GM23338 (cell line): ENCODE results near the gene PHLDB1. TPM values are rescaled to one million over a fixed set of nuclear protein-coding genes. Genes with fewer than 3 reads are reported as not detected.

Source experiments
- ATAC-seq: fragments of 200-7000 bp; cut with Tn5 transposase; 3 replicates; pipeline ENCODE4 v1.9.1; 2020
- DNase-seq: peaks from one replicate; pipeline ENCODE4 v3.0.0-alpha.2; 2015; ENCODE audit warnings: low spot score
- H2AFZ ChIP-seq: fragments of 200-600 bp; sonication (generic); 2 replicates; pipeline ENCODE4 v1.8.0; 2016; ENCODE audit warnings: antibody characterized with exemption, mild to moderate bottlenecking, moderate library complexity
- H3F3A ChIP-seq: fragments of 200-600 bp; sonication (generic); replicated peaks from 2 replicates; pipeline ENCODE4 v1.8.0; 2017; ENCODE audit warnings: antibody characterized with exemption, mixed run types, low read depth
- H3K27ac ChIP-seq: fragments of 200-600 bp; sonication (generic); 2 replicates; pipeline ENCODE4 v1.6.1; 2016; ENCODE audit warnings: low read depth
- H3K27me3 ChIP-seq: fragments of 200-600 bp; sonication (generic); 2 replicates; pipeline ENCODE4 v1.8.0; 2016; ENCODE audit warnings: mild to moderate bottlenecking, mixed run types, moderate library complexity; ENCODE audit not compliant: insufficient read depth
- H3K36me3 ChIP-seq: fragments of 200-600 bp; sonication (generic); 2 replicates; pipeline ENCODE4 v1.8.0; 2016; ENCODE audit warnings: mild to moderate bottlenecking; ENCODE audit not compliant: insufficient read depth
- H3K4me1 ChIP-seq: fragments of 200-600 bp; sonication (generic); 2 replicates; pipeline ENCODE4 v1.8.0; 2016; ENCODE audit warnings: mild to moderate bottlenecking, moderate library complexity; ENCODE audit not compliant: insufficient read depth
- H3K4me2 ChIP-seq: fragments of 200-600 bp; sonication (generic); 2 replicates; pipeline ENCODE4 v1.7.1; 2017; ENCODE audit warnings: mixed run types
- H3K4me3 ChIP-seq: fragments of 200-600 bp; sonication (generic); 2 replicates; pipeline ENCODE4 v1.6.1; 2016; ENCODE audit warnings: mixed run types
- H3K79me2 ChIP-seq: fragments of 200-600 bp; sonication (generic); replicated peaks from 2 replicates; pipeline ENCODE4 v1.8.0; 2017; ENCODE audit warnings: mild to moderate bottlenecking; ENCODE audit not compliant: insufficient read depth
- H3K9me2 ChIP-seq: fragments of 200-600 bp; sonication (generic); 2 replicates; pipeline ENCODE4 v1.8.0; 2017; ENCODE audit not compliant: insufficient read depth
- H4K20me1 ChIP-seq: fragments of 200-600 bp; sonication (generic); replicated peaks from 2 replicates; pipeline ENCODE4 v1.8.0; 2017; ENCODE audit warnings: mild to moderate bottlenecking; ENCODE audit not compliant: insufficient read depth
- H3K27ac Mint-ChIP-seq: 2 replicates; pipeline ENCODE4 v1.8.0; 2020; ENCODE audit warnings: inconsistent platforms, mild to moderate bottlenecking, moderate library complexity, mixed read lengths
- H3K27me3 Mint-ChIP-seq: 3 replicates; pipeline ENCODE4 v1.8.0; 2022; ENCODE audit warnings: low read depth, mild to moderate bottlenecking, moderate library complexity, mixed read lengths, inconsistent platforms; ENCODE audit not compliant: insufficient read depth, poor library complexity
- H3K36me3 Mint-ChIP-seq: 3 replicates; pipeline ENCODE4 v1.8.0; 2021; ENCODE audit warnings: low read depth, mild to moderate bottlenecking, inconsistent platforms, moderate library complexity, mixed read lengths
- H3K4me1 Mint-ChIP-seq: 3 replicates; pipeline ENCODE4 v1.8.0; 2020; ENCODE audit warnings: mild to moderate bottlenecking, inconsistent platforms, mixed read lengths
- H3K4me3 Mint-ChIP-seq: 3 replicates; pipeline ENCODE4 v1.8.0; 2021; ENCODE audit warnings: moderate library complexity, mild to moderate bottlenecking, inconsistent platforms, mixed read lengths
- H3K9me3 Mint-ChIP-seq: 3 replicates; pipeline ENCODE4 v1.8.0; 2020; ENCODE audit warnings: moderate library complexity, mild to moderate bottlenecking, inconsistent platforms, mixed read lengths
- CTCF ChIP-seq, 2 experiments: fragments of 200-600 bp in 1 of 2; sonication (generic) in 1 of 2; conservative IDR thresholded peaks; 2 replicates each; pipeline versions ENCODE4 v1.5.1 to v1.6.1; 2016 to 2017; ENCODE audit warnings: antibody characterized with exemption in 2 of 2, low read depth in 2 of 2, mild to moderate bottlenecking in 2 of 2, moderate library complexity in 1 of 2
- EZH2 ChIP-seq: fragments of 200-600 bp; sonication (generic); IDR thresholded peaks from one replicate; pipeline ENCODE4 v1.8.0; 2017; ENCODE audit warnings: antibody characterized with exemption, mild to moderate bottlenecking, low read depth; ENCODE audit not compliant: unreplicated experiment
- EZH2phosphoT487 ChIP-seq: fragments of 200-600 bp; sonication (generic); IDR thresholded peaks from one replicate; pipeline ENCODE4 v1.8.1; 2018; ENCODE audit warnings: antibody characterized with exemption; ENCODE audit not compliant: unreplicated experiment
- NANOG ChIP-seq: IDR thresholded peaks from 2 replicates; pipeline ENCODE4 v1.6.1; 2016; ENCODE audit warnings: antibody characterized with exemption, borderline replicate concordance
- POLR2AphosphoS5 ChIP-seq: IDR thresholded peaks from 2 replicates; pipeline ENCODE4 v1.6.1; 2016; ENCODE audit warnings: antibody characterized with exemption, low read depth
- REST ChIP-seq: IDR thresholded peaks from one replicate; pipeline ENCODE4 v1.6.1; 2018; ENCODE audit warnings: antibody characterized with exemption; ENCODE audit not compliant: unreplicated experiment
- ZNF114 ChIP-seq: fragments of 250-450 bp; sonication (Bioruptor Pico); IDR thresholded peaks from 2 replicates; pipeline ENCODE4 v1.5.0; 2020; ENCODE audit warnings: mild to moderate bottlenecking, moderate library complexity
- ZNF331 ChIP-seq: fragments of 250-450 bp; sonication (Bioruptor Pico); IDR thresholded peaks from 2 replicates; pipeline ENCODE4 v1.5.0; 2020; ENCODE audit warnings: low read depth, mild to moderate bottlenecking, moderate library complexity
- polyA plus RNA-seq: library from polyadenylated mRNA; unstranded; fragments of >200 nt; fragmentation: Nextera tagmentation; extraction: Ambion mirVana; gene quantifications from 2 replicates; pipeline ENCODE4 v1.2.1, GENCODE V29; 2016
- total RNA-seq: library from RNA; depleted of rRNA; stranded (reverse); fragments of >200 nt; shearing (Covaris generic); gene quantifications from 2 replicates; pipeline ENCODE4 v1.2.3, GENCODE V29; 2014

The PHLDB1 gene
- total and polyA plus RNA-seq, 2 experiments from 2014 or later = 46.0 to 85.2 TPM

- TF ChIP-seq REST = no peak
- TF ChIP-seq ZNF114 (CRISPR knock-in tag) = no peak
These were observed 2.8 kb upstream of the PHLDB1 start (continued) for GRCh38 chr11:118604566-118604965.

GRCh38 chr11:118605116-118605867, 2.1 kb upstream of the PHLDB1 start:
- no peak overlapping the region for H2AFZ ChIP-seq
- H3K4me3 Mint-ChIP-seq = no peak overlapping the region
- TF ChIP-seq POLR2AphosphoS5 = peak; percentile 55
- TF ChIP-seq EZH2 = no peak
- TF ChIP-seq ZNF331 (CRISPR knock-in tag) = no peak
- peaks cover 18% of the 10 kb centered on the region for H3K36me3 Mint-ChIP-seq
- H3K9me2 ChIP-seq = no peaks in the 10 kb centered on the region
- H3K4me3 ChIP-seq = 0 out of 2 replicates have a peak overlapping the region, but pooled peaks have one; percentile 18
- no peak overlapping the region for H3K27ac ChIP-seq
- H3F3A ChIP-seq = peaks cover 26% of the 10 kb centered on the region
- DNase-seq = peak; percentile 67
- peaks cover 73% of the 10 kb centered on the region for H3K27me3 ChIP-seq
- peaks cover 19% of the 10 kb centered on the region for H4K20me1 ChIP-seq
- H3K4me1 ChIP-seq = peaks cover 18% of the 10 kb centered on the region
- H3K4me2 ChIP-seq = peak overlapping the region; percentile 49; the same call in 1 of the 2 replicates
- ATAC-seq = peak; percentile 1; the same call in 1 of the 3 replicates
- no peaks in the 10 kb centered on the region for H3K9me3 Mint-ChIP-seq
- H3K27me3 Mint-ChIP-seq = peaks cover 60% of the 10 kb centered on the region
- H3K36me3 ChIP-seq = peaks cover 13% of the 10 kb centered on the region
- peaks cover 32% of the 10 kb centered on the region for H3K4me1 Mint-ChIP-seq
- H3K79me2 ChIP-seq = no peaks in the 10 kb centered on the region
- no peak overlapping the region for H3K27ac Mint-ChIP-seq

GRCh38 chr11:118606157-118606843, 1.1 kb upstream of the PHLDB1 start:
- peak; percentile 46 for DNase-seq
- peaks cover 83% of the 10 kb centered on the region for H3K27me3 ChIP-seq
- Mint-ChIP-seq H3K4me1 (peaks cover 35% of the 10 kb centered on the region), H3K36me3 (peaks cover 15% of the 10 kb centered on the region), H3K4me3 (peak overlapping the region; percentile 12; the same call in 1 of the 3 replicates), H3K27me3 (peaks cover 67% of the 10 kb centered on the region), H3K9me3 (peaks cover 3% of the 10 kb centered on the region; the same call in 1 of the 3 replicates), H3K27ac (no peak overlapping the region)
- peaks cover 19% of the 10 kb centered on the region for H4K20me1 ChIP-seq
- H3F3A ChIP-seq = peaks cover 26% of the 10 kb centered on the region
- H3K4me3 ChIP-seq = peak overlapping the region; percentile 26; the same call in 1 of the 2 replicates
- no peaks in the 10 kb centered on the region for H3K79me2 ChIP-seq
- no peak overlapping the region for H2AFZ ChIP-seq
- no peaks in the 10 kb centered on the region for H3K9me2 ChIP-seq
- ATAC-seq = no peak
- H3K4me1 ChIP-seq = peaks cover 20% of the 10 kb centered on the region
- H3K4me2 ChIP-seq = peak overlapping the region; percentile 64
- no peak overlapping the region for H3K27ac ChIP-seq
- peaks cover 6% of the 10 kb centered on the region for H3K36me3 ChIP-seq
- TF ChIP-seq REST (no peak), CTCF (conservative IDR thresholded peaks at IDR 0.05; ENCODE audit: low read depth in 2 of 2) (no peak), EZH2phosphoT487 (no peak), NANOG (no peak), ZNF114 (CRISPR knock-in tag) (no peak)
